Epithelial cell of esophagus (primary cell): ENCODE measurements around the gene CHAMP1.
"Not testable (repeated sequence)": the region's sequence is repeated elsewhere in the genome, so short reads cannot be mapped to it uniquely, and the experiment has no call there.

Source experiments
- DNase-seq: peaks from one replicate; pipeline ENCODE4 v3.0.0; 2010; ENCODE audit warnings: low read depth
- H3K4me3 ChIP-seq: 2 replicates; pipeline ENCODE4 v1.5.1; 2011; ENCODE audit warnings: mild to moderate bottlenecking, low read length, control low read depth
- CTCF ChIP-seq: IDR thresholded peaks from 2 replicates; pipeline ENCODE4 v1.5.1; 2011; ENCODE audit warnings: low read depth, mild to moderate bottlenecking, low read length, control low read depth, inconsistent platforms; ENCODE audit not compliant: insufficient read depth; ENCODE audit errors: missing control alignments

CHAMP1 gene

GRCh38 chr13:114330086-114330485 lies 15.8 kb downstream of the CHAMP1 start:
- no peak for TF ChIP-seq CTCF
- DNase-seq: no peak
- H3K4me3 ChIP-seq: no peak overlapping the region

DNA sequence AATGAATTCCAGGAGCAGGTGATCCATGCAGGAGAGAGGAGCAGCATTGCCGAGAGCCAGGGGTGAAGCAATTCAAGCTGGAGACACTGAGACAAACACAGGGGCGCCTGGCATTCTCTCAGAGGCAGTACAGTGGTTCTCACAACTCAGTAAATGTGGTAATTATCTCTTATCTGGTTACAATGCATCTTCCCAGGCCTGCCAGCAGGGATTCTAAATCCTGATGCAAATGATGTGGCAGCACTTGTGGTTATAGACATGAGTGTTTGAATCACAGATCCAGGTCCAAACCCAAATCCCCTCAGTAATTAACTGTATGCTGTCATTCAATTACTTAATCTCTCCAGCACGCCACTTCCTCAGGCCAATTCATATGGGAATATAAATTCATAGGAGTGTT lies 19.6 kb downstream of the CHAMP1 start:
- H3K4me3 ChIP-seq: not testable (repeated sequence)

DNA sequence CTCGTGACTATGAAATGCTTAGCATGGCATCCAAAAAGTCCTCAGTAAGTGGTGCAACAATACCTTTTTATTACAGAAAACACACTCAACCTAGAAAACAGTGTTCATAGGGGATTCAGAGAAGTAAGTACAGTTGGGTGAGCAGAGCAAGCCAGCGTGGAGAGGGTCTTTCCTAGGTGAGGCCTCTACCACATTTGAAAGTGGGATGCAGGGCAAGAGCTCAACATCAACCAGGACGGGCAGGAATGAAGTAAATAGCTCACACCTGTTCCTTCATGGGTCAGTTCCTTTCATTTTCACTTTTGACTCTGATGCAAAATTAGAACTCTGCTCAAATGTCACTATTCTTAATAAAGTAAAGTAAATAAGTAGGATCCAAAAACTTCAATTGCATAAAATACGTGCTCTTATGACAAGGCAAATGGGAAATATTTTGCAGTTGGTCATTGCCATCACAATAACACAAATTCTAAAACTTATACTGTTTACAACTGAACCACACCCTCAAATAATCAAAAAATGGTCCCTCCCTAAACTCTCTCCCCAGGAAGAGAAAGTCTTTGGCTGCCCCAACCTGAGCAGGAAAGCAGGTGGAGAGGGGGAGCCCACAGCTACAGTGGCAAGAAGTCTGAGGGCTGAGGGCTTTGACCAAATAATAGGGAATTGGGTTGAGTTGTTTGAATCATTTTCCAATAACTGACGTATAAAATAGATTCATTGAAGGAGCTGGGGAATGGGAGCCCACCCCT lies 20.2 kb downstream of the CHAMP1 start:
- no peak for TF ChIP-seq CTCF
- no peak for DNase-seq
- H3K4me3 ChIP-seq: no peak overlapping the region

More for the DNA sequence above, 19.6 kb downstream of the CHAMP1 start:
- not testable (repeated sequence) for DNase-seq

GRCh38 chr13:114336457-114336856 lies 22.2 kb downstream of the CHAMP1 start:
- H3K4me3 ChIP-seq, DNase-seq: not testable (repeated sequence)

- DNase-seq: no peak
- no peak overlapping the region for H3K4me3 ChIP-seq
- no peak for TF ChIP-seq CTCF
Measured at GRCh38 chr13:114338959-114339358, 24.7 kb downstream of the CHAMP1 start.

DNA sequence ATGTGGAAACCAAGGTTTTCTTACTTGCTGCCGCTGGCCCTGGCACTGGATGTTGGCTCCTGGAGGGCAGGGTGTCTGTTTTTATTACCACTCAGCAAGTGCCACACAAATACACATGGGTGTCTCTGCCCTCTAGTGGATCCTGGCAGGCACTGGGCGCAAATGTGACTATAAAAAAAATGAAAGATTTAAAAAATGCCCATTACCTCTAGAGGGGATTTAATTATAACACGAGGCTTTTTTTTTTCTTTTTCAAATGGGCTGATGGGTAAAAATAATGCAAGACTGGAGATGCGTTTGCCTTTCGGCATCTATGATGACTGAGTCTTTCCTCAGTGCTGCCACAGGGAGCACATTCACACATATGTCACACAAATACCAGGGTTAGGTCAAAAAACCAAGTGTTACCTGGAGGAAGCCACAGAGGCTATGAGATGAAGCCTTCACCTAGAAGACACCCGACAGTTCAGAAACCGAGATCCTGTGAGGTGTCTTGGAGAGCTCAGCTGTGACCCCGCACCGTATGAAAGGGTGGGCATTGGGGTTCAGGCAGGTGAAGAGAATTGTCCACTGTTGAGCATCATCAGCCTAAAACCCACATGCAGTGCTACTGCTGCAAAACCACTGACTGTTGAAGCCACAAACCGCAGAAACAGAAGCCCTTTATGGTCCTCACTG lies 25.7 kb downstream of the CHAMP1 start:
- peak; percentile 78 for TF ChIP-seq CTCF
- no peak overlapping the region for H3K4me3 ChIP-seq
- DNase-seq: peak; percentile 51

DNA sequence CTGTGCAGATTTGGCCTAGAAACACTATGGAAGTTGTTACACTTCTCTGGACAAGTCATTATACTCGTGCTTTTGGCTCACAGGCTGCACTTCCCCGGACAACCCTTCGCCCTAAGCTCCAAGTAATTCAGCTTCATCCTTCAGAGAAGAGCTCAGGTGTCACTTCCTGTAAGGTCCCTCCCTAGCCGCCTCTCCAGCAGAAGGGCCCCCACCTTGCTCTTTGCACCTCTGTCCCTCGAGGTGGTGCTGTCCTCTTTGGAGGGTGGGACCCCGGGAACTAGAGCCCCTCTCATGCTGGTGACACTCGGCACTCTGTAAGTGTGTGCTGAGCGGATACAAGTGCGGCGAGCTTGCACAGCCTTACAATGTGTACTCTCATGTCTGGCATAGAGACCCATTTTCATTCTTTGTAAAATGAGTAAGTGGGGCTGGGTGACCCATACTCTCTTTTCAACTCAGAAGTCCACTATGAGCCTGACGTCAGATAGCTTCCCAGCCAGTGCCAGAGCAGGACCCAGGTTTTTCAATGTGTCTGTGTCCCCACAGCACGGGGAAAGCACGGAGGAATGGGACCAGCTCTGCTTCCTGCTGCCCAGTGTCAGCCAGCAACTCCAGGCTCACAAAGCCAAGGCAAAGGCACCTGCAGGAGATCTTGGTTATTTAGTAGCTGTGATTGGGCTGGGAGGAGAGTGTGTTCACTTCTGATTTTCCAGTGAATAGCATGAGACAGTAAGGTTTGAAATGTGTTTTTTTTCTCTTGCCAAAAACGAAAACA lies 26.9 kb downstream of the CHAMP1 start:
- no peak for TF ChIP-seq CTCF
- DNase-seq: no peak

GRCh38 chr13:114347256-114347655 lies 33.0 kb downstream of the CHAMP1 start:
- not testable (repeated sequence) for DNase-seq, H3K4me3 ChIP-seq

More for the DNA sequence above, 26.9 kb downstream of the CHAMP1 start:
- no peak overlapping the region for H3K4me3 ChIP-seq
